HCT116 (cell line): Measurements from ENCODE around the gene IQCK. TPM values are rescaled to one million over a fixed set of nuclear protein-coding genes. Genes with fewer than 3 reads are reported as not detected.

Experiments
- ATAC-seq: fragments of 200-7000 bp; cut with Tn5 transposase; 2 replicates; pipeline ENCODE4 v1.9.1; 2020; ENCODE audit warnings: mild to moderate bottlenecking, moderate library complexity
- BruUV-seq: library from RNA; stranded (reverse); fragments of 400-500 nt; replicated peaks from 2 replicates; lab custom pipeline; 2021; lab: Mats Ljungman, UMichigan
- CTCF ChIA-PET: fragments of 300-600 bp; sonication (Branson Sonifier 250); formaldehyde crosslinking; loops from one replicate; lab custom pipeline; 2021; ENCODE audit warnings: antibody characterized with exemption; lab: Charles Lee
- POLR2A ChIA-PET: fragments of 300-600, 350-600 bp; sonication (Branson Sonifier 250); formaldehyde crosslinking; loops from one replicate; lab custom pipeline; 2021; ENCODE audit warnings: antibody characterized with exemption; lab: Charles Lee
- RAD21 ChIA-PET, 2 experiments: fragments of 300-600 bp; sonication (Branson Sonifier 250); formaldehyde crosslinking; loops; one replicate each; lab custom pipeline; 2023; ENCODE audit warnings: low total read pairs in 2 of 2; ENCODE audit not compliant: uncharacterized antibody in 2 of 2, unreplicated experiment in 2 of 2, low non-redundant PET in 1 of 2; lab: Charles Lee
- DNase-seq: peaks from one replicate; pipeline ENCODE4 v3.0.0-alpha.2; 2010; ENCODE audit warnings: low read depth, low spot score
- H2AFZ ChIP-seq: fragments of 200-600 bp; shearing (Covaris generic), sonication (generic); 2 replicates; pipeline ENCODE4 v1.6.1; 2017; ENCODE audit warnings: low read depth, mixed run types, mixed read lengths, antibody characterized with exemption, low read length; ENCODE audit not compliant: poor library complexity, severe bottlenecking
- H3K27ac ChIP-seq: 2 replicates; pipeline ENCODE4 v1.5.1; 2012; ENCODE audit warnings: low read depth, low read length
- H3K27me3 ChIP-seq: fragments of 200-600 bp; sonication (generic); 2 replicates; pipeline ENCODE4 v1.6.1; 2016; ENCODE audit warnings: mixed run types, low read length, mixed read lengths; ENCODE audit not compliant: insufficient read depth
- H3K36me3 ChIP-seq, 2 experiments: fragments of 200-500 bp in 1 of 2; fragments of 200-600 bp in 1 of 2; sonication (Bioruptor generic) in 1 of 2; sonication (generic) in 1 of 2; 2 replicates each; pipeline versions ENCODE4 v1.5.1 to v1.6.1; 2014 to 2016; ENCODE audit warnings: low read length in 2 of 2, inconsistent platforms in 1 of 2, mixed read lengths in 1 of 2, mixed run types in 1 of 2; ENCODE audit not compliant: insufficient read depth in 2 of 2, control insufficient read depth in 1 of 2
- H3K4me1 ChIP-seq, 2 experiments: fragments of 200-600 bp in 1 of 2; sonication (generic) in 1 of 2; 2 replicates each; pipeline versions ENCODE4 v1.5.1 to v1.6.1; 2012 to 2017; ENCODE audit warnings: low read length in 2 of 2, inconsistent platforms in 1 of 2, mild to moderate bottlenecking in 1 of 2, mixed read lengths in 1 of 2, mixed run types in 1 of 2, moderate library complexity in 1 of 2; ENCODE audit not compliant: insufficient read depth in 2 of 2, control insufficient read depth in 1 of 2
- H3K4me2 ChIP-seq: fragments of 200-600 bp; sonication (generic); 2 replicates; pipeline ENCODE4 v1.6.1; 2017; ENCODE audit warnings: mixed run types, low read length, mixed read lengths
- H3K4me3 ChIP-seq, 2 experiments: fragments of 200-600 bp in 1 of 2; sonication (generic) in 1 of 2; replicated peaks in 1 of 2; 2 replicates each; pipeline ENCODE4 v1.5.1; 2011 to 2016; ENCODE audit warnings: low read length in 2 of 2, control low read depth in 1 of 2, low read depth in 1 of 2, mild to moderate bottlenecking in 1 of 2, mixed read lengths in 1 of 2, mixed run types in 1 of 2
- H3K79me2 ChIP-seq: fragments of 200-600 bp; sonication (generic); 2 replicates; pipeline ENCODE4 v1.6.1; 2017; ENCODE audit warnings: mild to moderate bottlenecking, mixed run types, low read length, moderate library complexity, mixed read lengths; ENCODE audit not compliant: insufficient read depth
- H3K9ac ChIP-seq: fragments of 200-600 bp; sonication (generic); 2 replicates; pipeline ENCODE4 v1.6.1; 2016; ENCODE audit warnings: low read length, mixed read lengths
- H3K9me2 ChIP-seq: fragments of 200-600 bp; sonication (generic), shearing (Covaris generic); 2 replicates; pipeline ENCODE4 v1.6.1; 2017; ENCODE audit warnings: mixed run types, mild to moderate bottlenecking, moderate library complexity; ENCODE audit not compliant: insufficient read depth
- H3K9me3 ChIP-seq, 2 experiments: fragments of 200-500 bp in 1 of 2; fragments of 200-600 bp in 1 of 2; sonication (Bioruptor generic) in 1 of 2; sonication (generic) in 1 of 2; 2 replicates each; pipeline ENCODE4 v1.6.1; 2014 to 2017; ENCODE audit warnings: low read length in 2 of 2, mixed read lengths in 2 of 2, inconsistent platforms in 1 of 2, low read depth in 1 of 2, mild to moderate bottlenecking in 1 of 2, mixed run types in 1 of 2, moderate library complexity in 1 of 2; ENCODE audit not compliant: control insufficient read depth in 1 of 2, insufficient read depth in 1 of 2
- H4K20me1 ChIP-seq: fragments of 200-600 bp; sonication (generic), shearing (Covaris generic); 2 replicates; pipeline ENCODE4 v1.6.1; 2017; ENCODE audit warnings: mixed run types, mild to moderate bottlenecking, moderate library complexity; ENCODE audit not compliant: insufficient read depth
- ATF3 ChIP-seq: IDR thresholded peaks from 2 replicates; pipeline ENCODE4 v1.6.1; 2012
- CBX3 ChIP-seq: IDR thresholded peaks from 2 replicates; pipeline ENCODE4 v1.6.1; 2012; ENCODE audit warnings: low read depth
- CEBPB ChIP-seq: IDR thresholded peaks from 2 replicates; pipeline ENCODE4 v1.6.1; 2012; ENCODE audit warnings: low read depth
- CTCF ChIP-seq, 3 experiments: fragments of 200-600 bp in 1 of 3; sonication (generic) in 1 of 3; IDR thresholded peaks in 2 of 3; conservative IDR thresholded peaks in 1 of 3; 2 replicates each; pipeline ENCODE4 v1.5.1; 2012 to 2017; ENCODE audit warnings: low read depth in 2 of 3, low read length in 2 of 3, antibody characterized with exemption in 1 of 3, borderline replicate concordance in 1 of 3, control low read depth in 1 of 3, mild to moderate bottlenecking in 1 of 3, mixed read lengths in 1 of 3, mixed run types in 1 of 3, moderate library complexity in 1 of 3; ENCODE audit not compliant: insufficient read depth in 1 of 3
- EGR1 ChIP-seq: IDR thresholded peaks from 2 replicates; pipeline ENCODE4 v1.6.1; 2012; ENCODE audit warnings: low read depth
- ELF1 ChIP-seq: IDR thresholded peaks from 2 replicates; pipeline ENCODE4 v1.6.1; 2012; ENCODE audit warnings: low read depth, borderline replicate concordance
- EZH2 ChIP-seq: fragments of 200-600 bp; sonication (generic); IDR thresholded peaks from 2 replicates; pipeline ENCODE4 v1.6.1; 2017; ENCODE audit warnings: antibody characterized with exemption, mixed run types
- EZH2phosphoT487 ChIP-seq: fragments of 200-600 bp; IDR thresholded peaks from 2 replicates; pipeline ENCODE4 v1.6.1; 2018; ENCODE audit warnings: antibody characterized with exemption, borderline replicate concordance
- POLR2A ChIP-seq: IDR thresholded peaks from 2 replicates; pipeline ENCODE4 v1.7.0; 2011; ENCODE audit warnings: borderline replicate concordance; ENCODE audit not compliant: insufficient read depth, insufficient read length; ENCODE audit errors: extremely low read depth
- YY1 ChIP-seq: IDR thresholded peaks from 2 replicates; pipeline ENCODE4 v1.6.1; 2011; ENCODE audit warnings: low read length, low read depth, moderate library complexity, mild to moderate bottlenecking; ENCODE audit not compliant: insufficient replicate concordance; ENCODE audit errors: extremely low read depth
- ZBTB33 ChIP-seq: IDR thresholded peaks from 2 replicates; pipeline ENCODE4 v1.6.1; 2011; ENCODE audit warnings: mild to moderate bottlenecking, low read length, moderate library complexity; ENCODE audit not compliant: insufficient replicate concordance; ENCODE audit errors: extremely low read depth
- ZFX ChIP-seq: fragments of 450-650 bp; IDR thresholded peaks from 2 replicates; pipeline ENCODE4 v1.6.1; 2017
- intact Hi-C: fragments of 100-400 bp; cut with micrococcal nuclease; formaldehyde crosslinking; loops from 2 replicates; pipeline ENCODE4 v1.10.0; 2022
- total RNA-seq: library from RNA; stranded (reverse); gene quantifications from one replicate; pipeline ENCODE4 v1.2.1, GENCODE V29; 2021; ENCODE audit not compliant: unreplicated experiment

IQCK gene
- total RNA-seq, 1 experiment from 2014 or later = 11.8 TPM

- Histone ChIP-seq H3K27me3 (no peaks in the 10 kb centered on the region), H3K4me1 (no peaks in the 10 kb centered on the region), H3K27ac (no peak overlapping the region), H3K36me3 (peaks cover 0 to 6% of the 10 kb centered on the region in 2 experiments; a peak in 1 of 4 replicates), H2AFZ (no peak overlapping the region), H3K9me2 (no peaks in the 10 kb centered on the region), H3K9ac (no peak overlapping the region), H3K9me3 (no peaks in the 10 kb centered on the region)
- no peak for ATAC-seq
- ChIA-PET POLR2A (no interaction called here), RAD21 (no interaction called here)
- intact Hi-C loops = no loop called here
- no TSS peak for BruUV-seq
- TF ChIP-seq EZH2phosphoT487 = no peak
- no peak for TF ChIP-seq POLR2A
- TF ChIP-seq ZFX = no peak
- no peak for TF ChIP-seq CEBPB
- TF ChIP-seq, all 23 proteins: peak for 0
- H4K20me1 ChIP-seq = no peaks in the 10 kb centered on the region
- CTCF ChIA-PET = no interaction called here
- no peak for DNase-seq
- no peak overlapping the region for H3K4me3 ChIP-seq
- H3K79me2 ChIP-seq = no peaks in the 10 kb centered on the region
- no peak overlapping the region for H3K4me2 ChIP-seq
These were observed 15.5 kb downstream of the IQCK start for GRCh38 chr16:19733551-19733950.

GRCh38 chr16:19735074-19735867, 17.2 kb downstream of the IQCK start:
- intact Hi-C loops = no loop called here
- DNase-seq = no peak
- Histone ChIP-seq H4K20me1 (no peaks in the 10 kb centered on the region), H3K9me2 (no peaks in the 10 kb centered on the region), H3K4me3 (no peak overlapping the region), H3K79me2 (no peaks in the 10 kb centered on the region), H3K4me2 (no peak overlapping the region), H3K9me3 (no peaks in the 10 kb centered on the region), H3K27ac (no peak overlapping the region), H3K4me1 (no peaks in the 10 kb centered on the region), H3K27me3 (no peaks in the 10 kb centered on the region), H3K36me3 (peaks cover 0 to 6% of the 10 kb centered on the region in 2 experiments; a peak in 1 of 4 replicates), H2AFZ (no peak overlapping the region), H3K9ac (no peak overlapping the region)
- POLR2A ChIA-PET = no interaction called here
- no peak for ATAC-seq
- BruUV-seq = no TSS peak
- CTCF ChIA-PET = no interaction called here
- RAD21 ChIA-PET = no interaction called here
- TF ChIP-seq ELF1 (no peak), CTCF (IDR thresholded peaks at IDR 0.05 in 2 of 3, conservative IDR thresholded peaks at IDR 0.05 in 1 of 3; ENCODE audit: borderline replicate concordance in 1 of 3, insufficient read depth in 1 of 3, low read depth in 2 of 3, low read length in 2 of 3) (no peak), EZH2 (no peak), CBX3 (no peak), ZBTB33 (no peak), ATF3 (no peak), EGR1 (no peak), YY1 (no peak)
